Measurements from ENCODE around the gene SCFD2. TPM values are rescaled to one million over a fixed set of nuclear protein-coding genes. Genes with fewer than 3 reads are reported as not detected.

Gene SCFD2
- total and polyA plus RNA-seq, 12 donors, result 2.9 to 15.0 (median 9.7) TPM

DNA sequence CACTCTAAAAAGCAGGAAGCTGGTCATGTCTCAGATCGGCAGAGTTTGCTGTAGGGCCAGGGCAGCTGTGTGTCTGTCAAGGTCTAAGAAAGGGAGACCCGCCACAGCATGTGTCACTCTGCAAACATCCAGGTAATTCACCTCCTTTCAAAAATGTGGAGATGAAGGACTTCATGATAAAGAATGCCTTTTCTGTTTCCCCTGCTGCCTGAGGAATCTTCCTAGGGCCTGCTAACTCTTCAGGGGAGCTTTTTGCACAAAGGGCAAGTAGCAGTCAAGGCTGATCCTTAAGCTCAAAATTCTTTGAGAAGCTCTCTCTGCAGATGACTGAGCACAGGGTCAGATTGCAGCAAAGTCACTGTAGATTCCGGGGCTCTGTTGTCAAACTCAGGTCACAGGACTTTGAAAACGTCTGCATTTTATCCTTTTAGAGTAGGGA lies 482.7 kb downstream of the SCFD2 start:
- WGBS, 2 donors, result 83 to 84% methylated on average over 4 of the region's 4 CpGs
- ATAC-seq, result no peak
- no peaks in the 10 kb centered on the region for H3K4me1 ChIP-seq
- H3K27ac ChIP-seq, result no peak overlapping the region
- intact Hi-C loops (cut with DNase I), result no loop called here
- H3K9me3 ChIP-seq, result peaks cover 0 to 4% (median 0%) of the 10 kb centered on the region in 11 donors
- DNase-seq, result no peak
- H3K36me3 ChIP-seq, result peaks cover 0 to 7% (median 0%) of the 10 kb centered on the region in 9 donors
- H3K4me3 ChIP-seq, result no peak overlapping the region
- TF ChIP-seq, protein P1, sequence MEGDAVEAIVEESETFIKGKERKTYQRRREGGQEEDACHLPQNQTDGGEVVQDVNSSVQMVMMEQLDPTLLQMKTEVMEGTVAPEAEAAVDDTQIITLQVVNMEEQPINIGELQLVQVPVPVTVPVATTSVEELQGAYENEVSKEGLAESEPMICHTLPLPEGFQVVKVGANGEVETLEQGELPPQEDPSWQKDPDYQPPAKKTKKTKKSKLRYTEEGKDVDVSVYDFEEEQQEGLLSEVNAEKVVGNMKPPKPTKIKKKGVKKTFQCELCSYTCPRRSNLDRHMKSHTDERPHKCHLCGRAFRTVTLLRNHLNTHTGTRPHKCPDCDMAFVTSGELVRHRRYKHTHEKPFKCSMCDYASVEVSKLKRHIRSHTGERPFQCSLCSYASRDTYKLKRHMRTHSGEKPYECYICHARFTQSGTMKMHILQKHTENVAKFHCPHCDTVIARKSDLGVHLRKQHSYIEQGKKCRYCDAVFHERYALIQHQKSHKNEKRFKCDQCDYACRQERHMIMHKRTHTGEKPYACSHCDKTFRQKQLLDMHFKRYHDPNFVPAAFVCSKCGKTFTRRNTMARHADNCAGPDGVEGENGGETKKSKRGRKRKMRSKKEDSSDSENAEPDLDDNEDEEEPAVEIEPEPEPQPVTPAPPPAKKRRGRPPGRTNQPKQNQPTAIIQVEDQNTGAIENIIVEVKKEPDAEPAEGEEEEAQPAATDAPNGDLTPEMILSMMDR (IDR thresholded peaks at IDR 0.05), result no peak
- no peaks in the 10 kb centered on the region for H3K27me3 ChIP-seq

DNA sequence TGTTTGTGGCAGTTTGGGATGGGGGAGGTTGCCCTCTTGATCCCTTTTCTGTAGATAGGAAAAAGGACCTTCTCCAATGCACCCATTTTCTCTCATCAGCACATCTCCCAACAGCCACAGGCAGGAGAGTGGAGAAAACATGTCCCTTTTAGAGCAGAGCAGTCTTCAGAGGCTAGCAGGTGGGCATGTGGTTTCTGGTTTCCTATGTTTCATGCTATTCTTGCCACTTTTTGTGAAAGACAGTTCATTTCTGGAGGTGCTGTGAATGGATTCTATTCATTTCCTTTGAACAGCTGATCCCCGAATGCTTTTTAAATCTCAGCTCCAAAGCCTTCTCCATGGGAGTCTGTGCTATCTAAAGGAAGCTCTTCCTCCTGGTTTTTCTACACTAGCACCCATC lies 484.9 kb downstream of the SCFD2 start:
- H3K4me1 ChIP-seq, result peaks cover 0 to 13% (median 5%) of the 10 kb centered on the region in 9 donors
- H3K4me3 ChIP-seq, result no peak overlapping the region
- TF ChIP-seq, protein P1 (IDR thresholded peaks at IDR 0.05), result no peak
- peaks cover 0 to 7% (median 0%) of the 10 kb centered on the region in 9 donors for H3K36me3 ChIP-seq
- no peak for DNase-seq
- intact Hi-C loops (cut with DNase I), result no loop called here
- 91 to 94% methylated on average over 1 of the region's 1 CpG for WGBS, 2 donors
- no peak overlapping the region for H3K27ac ChIP-seq
- no peaks in the 10 kb centered on the region for H3K27me3 ChIP-seq
- no peak for ATAC-seq
- peaks cover 0 to under 1% (median 0%) of the 10 kb centered on the region in 11 donors for H3K9me3 ChIP-seq

DNA sequence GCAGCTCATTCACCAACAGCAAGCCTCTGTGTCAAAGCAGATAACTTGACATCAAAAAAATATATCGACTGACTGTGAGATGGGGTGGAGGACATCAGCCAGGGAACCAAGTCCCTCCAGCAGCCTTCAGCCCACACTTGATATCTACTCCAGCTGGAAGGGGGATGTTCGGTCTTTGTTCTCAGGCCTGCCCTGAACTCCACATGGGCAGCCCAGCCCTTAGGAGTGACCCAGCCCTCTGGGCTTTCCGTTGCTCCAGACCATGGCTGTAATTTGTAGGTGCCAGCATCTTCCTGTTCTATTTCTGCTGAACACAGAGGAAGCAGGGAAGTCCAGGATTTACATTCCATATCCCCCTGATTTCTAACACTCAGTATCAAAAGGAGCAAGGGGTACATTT lies 486.4 kb downstream of the SCFD2 start:
- no peaks in the 10 kb centered on the region for H3K9me3 ChIP-seq
- no peaks in the 10 kb centered on the region for H3K27me3 ChIP-seq
- H3K4me3 ChIP-seq, result no peak overlapping the region
- peaks cover 0 to 7% (median 0%) of the 10 kb centered on the region in 9 donors for H3K36me3 ChIP-seq
- intact Hi-C loops (cut with DNase I), result loop anchor here in 2 of 10 donors (10.0 kb wide), 1 partner anchor 75 kb away; no protein-coding TSS in a partner anchor
- WGBS, 2 donors, result 70 to 80% methylated on average over 3 of the region's 3 CpGs
- peaks cover 0 to 16% (median 5%) of the 10 kb centered on the region in 9 donors for H3K4me1 ChIP-seq
- TF ChIP-seq, protein P1 (IDR thresholded peaks at IDR 0.05), result no peak
- no peak overlapping the region for H3K27ac ChIP-seq
- no peak for ATAC-seq
- no peak for DNase-seq

DNA sequence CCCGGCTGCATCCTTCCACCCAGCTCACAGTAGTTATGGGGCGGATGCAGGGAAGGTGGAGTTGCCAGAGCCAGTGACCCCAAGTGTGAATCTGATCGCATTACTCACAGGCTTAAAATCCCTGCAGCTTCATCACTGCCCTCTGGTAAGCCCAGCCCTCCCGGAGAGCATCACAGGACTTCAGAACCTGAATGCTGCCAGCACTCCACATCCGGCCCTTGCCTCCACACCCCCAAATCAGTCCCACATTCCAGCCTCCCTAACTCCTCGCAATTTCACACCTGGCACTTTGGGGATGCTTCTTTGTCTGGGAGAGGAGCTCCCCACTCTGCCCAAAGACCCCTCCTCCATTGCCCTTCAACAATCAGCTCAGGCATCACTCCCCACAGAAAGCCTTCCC lies 488.2 kb downstream of the SCFD2 start:
- Histone ChIP-seq H3K36me3 (no peaks in the 10 kb centered on the region), H3K9me3 (no peaks in the 10 kb centered on the region), H3K4me3 (no peak overlapping the region), H3K27me3 (no peaks in the 10 kb centered on the region), H3K4me1 (peaks cover 0 to 29% (median 13%) of the 10 kb centered on the region in 9 donors), H3K27ac (no peak overlapping the region)
- WGBS, 2 donors, result 91% methylated on average over 6 of the region's 6 CpGs
- intact Hi-C loops (cut with DNase I), result loop anchor here in 2 of 10 donors (10.0 kb wide), 1 partner anchor 77 kb away; no protein-coding TSS in a partner anchor
- TF ChIP-seq, protein P1 (IDR thresholded peaks at IDR 0.05), result no peak
- no peak for ATAC-seq
- DNase-seq, result no peak

All from heart right ventricle (tissue), 16 donors.